ENCODE results near the gene STARD7.

DNA sequence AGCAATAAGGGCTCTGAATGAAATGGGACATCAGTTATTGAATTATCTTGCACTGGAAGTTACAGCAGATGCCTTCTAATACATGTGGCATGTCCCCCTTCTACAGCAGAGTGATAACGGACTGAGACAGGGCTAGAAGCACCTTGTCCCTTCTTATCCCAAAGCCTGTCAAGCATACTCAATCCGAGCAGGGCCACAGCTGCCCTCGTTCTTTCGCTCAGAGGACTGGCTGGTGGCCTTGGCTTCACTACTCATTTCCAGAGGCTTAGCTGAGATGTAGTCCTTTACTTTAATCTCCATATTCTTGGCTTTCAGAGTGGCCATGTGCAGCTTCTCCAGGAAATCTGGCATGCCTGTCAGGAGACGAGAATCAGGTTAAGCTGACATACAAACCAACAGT is 22.1 kb downstream of the STARD7 start:
- TF ChIP-seq POLR2AphosphoS5 (IDR thresholded peaks at IDR 0.05) = no peak
- TF ChIP-seq POLR2A (IDR thresholded peaks at IDR 0.05) = no peak

All from sigmoid colon (tissue), 4 donors.